Measurements from ENCODE around the gene RNPEP.

- TF ChIP-seq CTCF (IDR thresholded peaks at IDR 0.05; ENCODE audit: poor library complexity) = no peak
- TF ChIP-seq EZH2phosphoT487 (IDR thresholded peaks at IDR 0.05; ENCODE audit: low read depth, severe bottlenecking, unreplicated experiment) = no peak
Measured at GRCh38 chr1:201939148-201939547, 43.3 kb upstream of the RNPEP start.

All from hepatocyte (in vitro differentiated cells).